Kidney epithelial cell (primary cell): ENCODE results near the gene MTF2. TPM values are rescaled to one million over a fixed set of nuclear protein-coding genes. Genes with fewer than 3 reads are reported as not detected.
A peak's percentile ranks its signal among the peaks of the same experiment; 100 is the strongest.
"Not testable (repeated sequence)": the region's sequence is repeated elsewhere in the genome, so short reads cannot be mapped to it uniquely, and the experiment has no call there.

Experiments
- DNase-seq: peaks from one replicate; pipeline ENCODE4 v3.0.0-alpha.2; 2010; ENCODE audit warnings: low read depth
- H3K27me3 ChIP-seq: 2 replicates; pipeline ENCODE4 v1.6.0; 2011; ENCODE audit warnings: low read length; ENCODE audit not compliant: control insufficient read depth, insufficient read depth
- H3K36me3 ChIP-seq: 2 replicates; pipeline ENCODE4 v1.5.1; 2011; ENCODE audit warnings: low read length; ENCODE audit not compliant: control insufficient read depth, insufficient read depth
- H3K4me3 ChIP-seq: 2 replicates; pipeline ENCODE4 v1.5.1; 2011; ENCODE audit warnings: low read depth, mild to moderate bottlenecking, control low read depth, low read length
- total RNA-seq: library from RNA; depleted of rRNA; stranded (reverse); fragments of >200 nt; gene quantifications from 2 replicates; pipeline ENCODE4 v1.2.3, GENCODE V29; 2015
- TF ChIP-seq, protein P1 (sequence below): IDR thresholded peaks from 2 replicates; pipeline ENCODE4 v1.5.1; 2011; ENCODE audit warnings: mild to moderate bottlenecking, moderate library complexity, low read length, control low read depth, inconsistent platforms; ENCODE audit not compliant: insufficient read depth, poor library complexity, severe bottlenecking

Gene MTF2
- total RNA-seq, result 18.1 and 24.6 TPM in 2 replicates

DNA sequence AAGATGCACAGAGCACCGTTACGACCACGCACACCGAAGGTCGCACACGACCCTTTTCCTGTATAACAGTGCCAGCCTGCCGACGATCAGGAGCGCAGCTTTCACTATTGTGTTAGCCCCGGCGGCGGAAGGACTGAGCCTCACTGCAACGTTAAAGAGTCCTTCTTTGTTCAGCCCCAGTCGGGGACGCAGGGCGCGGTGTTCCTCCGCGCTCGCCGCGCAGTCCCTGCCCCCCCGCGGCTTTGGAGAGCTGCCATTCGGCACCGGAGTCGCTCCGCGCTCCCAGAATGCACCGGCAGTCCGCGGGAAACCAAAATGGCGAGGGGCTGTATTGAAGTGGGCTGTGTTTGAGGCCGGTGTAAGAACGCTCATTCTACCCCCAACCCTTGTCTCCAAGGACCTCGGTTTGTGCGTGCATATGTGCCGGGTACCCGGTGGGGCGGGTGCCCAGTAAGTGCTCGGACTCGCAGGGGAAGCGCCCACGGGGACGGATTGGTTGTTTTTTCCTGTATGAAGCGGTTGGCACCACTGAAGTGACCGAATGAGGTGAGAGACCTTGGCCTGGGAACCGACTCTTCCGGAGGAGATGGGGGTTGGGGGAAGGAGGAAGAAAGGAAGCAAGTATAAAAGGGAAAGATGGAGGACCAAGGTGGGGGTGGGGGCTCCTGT lies at the start of gene MTF2:
Gene MTF2, plus strand, starts transcription at position 298 of the 669 bp plus-strand sequence. Its CDS starts 244 bp downstream, at position 542.
- DNase-seq, result peak; percentile 75
- TF ChIP-seq, protein P1, sequence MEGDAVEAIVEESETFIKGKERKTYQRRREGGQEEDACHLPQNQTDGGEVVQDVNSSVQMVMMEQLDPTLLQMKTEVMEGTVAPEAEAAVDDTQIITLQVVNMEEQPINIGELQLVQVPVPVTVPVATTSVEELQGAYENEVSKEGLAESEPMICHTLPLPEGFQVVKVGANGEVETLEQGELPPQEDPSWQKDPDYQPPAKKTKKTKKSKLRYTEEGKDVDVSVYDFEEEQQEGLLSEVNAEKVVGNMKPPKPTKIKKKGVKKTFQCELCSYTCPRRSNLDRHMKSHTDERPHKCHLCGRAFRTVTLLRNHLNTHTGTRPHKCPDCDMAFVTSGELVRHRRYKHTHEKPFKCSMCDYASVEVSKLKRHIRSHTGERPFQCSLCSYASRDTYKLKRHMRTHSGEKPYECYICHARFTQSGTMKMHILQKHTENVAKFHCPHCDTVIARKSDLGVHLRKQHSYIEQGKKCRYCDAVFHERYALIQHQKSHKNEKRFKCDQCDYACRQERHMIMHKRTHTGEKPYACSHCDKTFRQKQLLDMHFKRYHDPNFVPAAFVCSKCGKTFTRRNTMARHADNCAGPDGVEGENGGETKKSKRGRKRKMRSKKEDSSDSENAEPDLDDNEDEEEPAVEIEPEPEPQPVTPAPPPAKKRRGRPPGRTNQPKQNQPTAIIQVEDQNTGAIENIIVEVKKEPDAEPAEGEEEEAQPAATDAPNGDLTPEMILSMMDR, result no peak
- Histone ChIP-seq H3K27me3 (no peaks in the 10 kb centered on the region), H3K36me3 (no peaks in the 10 kb centered on the region), H3K4me3 (peak within 1 kb of the TSS; percentile 63)

DNA sequence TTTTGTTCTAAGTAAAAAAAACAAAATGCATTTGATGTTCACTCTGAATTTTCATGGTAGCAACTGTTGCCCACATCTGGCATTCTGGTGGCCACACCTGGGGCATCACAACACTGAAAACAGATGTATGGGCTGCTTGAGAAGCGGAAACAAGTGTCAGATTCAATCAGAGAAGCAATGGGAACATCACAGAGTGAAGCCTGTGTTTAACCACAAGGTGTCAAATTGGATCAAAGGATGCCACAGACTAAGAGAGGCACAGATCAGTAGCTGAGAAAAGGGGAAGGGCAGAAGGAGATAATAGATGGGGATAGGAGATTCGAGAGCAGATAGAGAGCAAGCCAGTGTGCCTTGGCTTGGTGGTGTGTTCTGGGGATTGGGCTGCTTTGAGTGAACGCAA lies 49.8 kb upstream of the MTF2 start:
- TF ChIP-seq, protein P1, result no peak
- H3K27me3 ChIP-seq, result peaks cover 3% of the 10 kb centered on the region
- H3K36me3 ChIP-seq, result no peaks in the 10 kb centered on the region
- no peak overlapping the region for H3K4me3 ChIP-seq
- DNase-seq, result no peak

DNA sequence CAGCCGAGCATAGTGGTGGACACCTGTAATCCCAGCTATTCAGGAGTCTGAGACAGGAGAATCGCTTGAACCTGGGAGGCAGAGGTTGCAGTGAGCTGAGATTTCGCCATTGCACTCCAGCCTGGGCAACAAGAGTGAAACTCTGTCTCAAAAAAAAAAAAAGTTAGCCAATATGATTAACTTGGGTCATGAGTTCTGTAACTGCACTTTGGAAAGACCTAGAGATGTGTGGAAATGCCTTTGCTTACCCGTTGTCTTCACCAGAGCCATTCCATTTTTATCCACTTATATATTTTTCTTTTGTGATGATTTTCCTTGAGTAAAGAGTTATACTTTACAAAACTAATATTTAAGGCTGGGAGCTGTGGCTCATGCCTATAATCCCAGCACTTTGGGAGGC lies 48.9 kb upstream of the MTF2 start:
- not testable (repeated sequence) for H3K27me3 ChIP-seq, H3K36me3 ChIP-seq, H3K4me3 ChIP-seq, DNase-seq

DNA sequence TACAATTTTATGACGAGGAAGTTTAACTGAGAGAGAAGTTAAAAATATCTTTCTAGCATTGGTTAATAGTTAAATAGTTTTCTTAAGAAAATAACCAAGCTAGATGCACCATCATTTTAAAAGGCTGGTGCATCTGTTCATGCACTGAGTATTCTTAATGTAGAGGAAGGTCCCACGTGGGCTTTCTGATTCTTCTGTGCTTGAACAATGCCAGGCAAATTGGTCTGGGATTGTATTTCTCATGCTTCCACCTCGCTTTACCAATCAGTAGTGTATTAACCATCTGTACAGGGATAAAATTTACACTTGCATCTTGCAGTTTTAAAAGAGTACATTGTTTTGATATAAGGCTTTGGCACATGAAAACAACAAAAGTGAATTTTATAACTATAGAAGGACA lies 47.4 kb upstream of the MTF2 start:
- no peak for DNase-seq
- TF ChIP-seq, protein P1, result no peak
- Histone ChIP-seq H3K4me3 (no peak overlapping the region), H3K27me3 (peaks cover 3% of the 10 kb centered on the region), H3K36me3 (no peaks in the 10 kb centered on the region)

DNA sequence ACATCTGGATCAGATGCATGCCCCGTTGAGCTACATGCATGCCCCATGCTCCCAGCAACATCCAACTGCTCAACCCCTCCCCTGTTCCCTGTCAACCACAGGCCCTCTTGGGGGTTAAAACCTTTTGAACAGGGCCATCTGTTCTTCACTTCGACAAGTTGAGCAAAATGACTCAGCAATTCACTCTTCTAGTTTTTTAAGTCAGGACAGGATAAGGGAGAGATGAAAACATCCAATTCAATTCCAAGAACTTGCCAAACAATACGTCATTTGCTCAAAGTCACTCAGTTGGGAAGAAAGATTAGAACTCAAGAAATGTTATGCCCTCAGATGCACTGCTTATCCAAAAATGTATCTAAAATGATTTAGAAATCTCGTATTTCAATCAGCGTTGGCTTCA lies 46.1 kb upstream of the MTF2 start:
- TF ChIP-seq, protein P1, result no peak
- Histone ChIP-seq H3K27me3 (no peaks in the 10 kb centered on the region), H3K4me3 (no peak overlapping the region), H3K36me3 (no peaks in the 10 kb centered on the region)
- no peak for DNase-seq

DNA sequence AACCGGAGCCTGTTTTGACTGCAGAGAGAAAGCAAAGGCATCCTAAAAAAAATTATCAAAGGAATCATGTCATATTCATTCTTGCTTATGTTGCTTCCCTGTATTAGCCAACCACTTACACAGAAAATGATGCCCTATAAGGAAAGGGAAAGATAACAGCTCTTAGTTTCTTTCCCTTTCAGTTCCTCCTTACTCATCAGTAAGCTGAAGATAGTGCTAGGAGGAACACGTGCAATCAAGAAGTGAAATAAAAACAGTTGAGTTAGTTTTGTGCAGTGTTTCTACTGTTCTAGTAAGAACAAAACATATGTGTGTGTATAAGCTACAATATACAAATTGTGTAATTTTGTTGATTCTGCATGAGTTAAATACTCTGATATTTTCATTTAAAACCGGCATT lies 45.3 kb upstream of the MTF2 start:
- TF ChIP-seq, protein P1, result no peak
- H3K4me3 ChIP-seq, result no peak overlapping the region
- no peaks in the 10 kb centered on the region for H3K27me3 ChIP-seq
- no peak for DNase-seq
- no peaks in the 10 kb centered on the region for H3K36me3 ChIP-seq
